Upper lobe of left lung (tissue), 6 donors: ENCODE data around the gene BRK1. TPM values are rescaled to one million over a fixed set of nuclear protein-coding genes. Genes with fewer than 3 reads are reported as not detected.
A peak's percentile ranks its signal among the peaks of the same experiment; 100 is the strongest.
"Not testable (repeated sequence)": the region's sequence is repeated elsewhere in the genome, so short reads cannot be mapped to it uniquely, and the experiment has no call there.

Experiments used
- ATAC-seq, 2 donors: fragments of 200-7000 bp; cut with Tn5 transposase; one replicate each; pipeline ENCODE4 v1.9.1; 2022; ENCODE audit warnings: mild to moderate bottlenecking in 2 of 2, moderate library complexity in 2 of 2; ENCODE audit not compliant: low FRiP score in 2 of 2
- DNase-seq, 2 donors: peaks; one replicate each; pipeline ENCODE4 v3.0.0-alpha.2; 2019 to 2020
- H3K27ac ChIP-seq, 4 donors: fragments of 200-600 bp; sonication (generic); one replicate each; pipeline ENCODE4 v1.5.1; 2016 to 2019
- H3K27me3 ChIP-seq, 4 donors: fragments of 200-600 bp; sonication (generic); one replicate each; pipeline ENCODE4 v1.5.1; 2017 to 2019
- H3K36me3 ChIP-seq, 4 donors: fragments of 200-600 bp; sonication (generic); one replicate each; pipeline ENCODE4 v1.5.1; 2016 to 2019
- H3K4me1 ChIP-seq, 4 donors: fragments of 200-600 bp; sonication (generic); one replicate each; pipeline ENCODE4 v1.5.1; 2018 to 2019
- H3K4me3 ChIP-seq, 4 donors: fragments of 200-600 bp; sonication (generic); one replicate each; pipeline ENCODE4 v1.5.1; 2017 to 2019; ENCODE audit warnings: mild to moderate bottlenecking in 2 of 4, moderate library complexity in 1 of 4
- H3K9me3 ChIP-seq, 4 donors: fragments of 200-600 bp; sonication (generic); one replicate each; pipeline ENCODE4 v1.5.1; 2018 to 2019
- EP300 ChIP-seq, 4 donors: sonication (generic); formaldehyde crosslinking; IDR thresholded peaks; one replicate each; pipeline ENCODE4 v1.5.1; 2017; ENCODE audit warnings: antibody characterized with exemption in 4 of 4, control low read depth in 2 of 4
- POLR2A ChIP-seq, 4 donors: fragments of 450-650 bp; IDR thresholded peaks; one replicate each; pipeline ENCODE4 v1.5.1; 2016 to 2017; ENCODE audit warnings: antibody characterized with exemption in 4 of 4, mild to moderate bottlenecking in 2 of 4
- POLR2AphosphoS5 ChIP-seq, 2 donors: sonication (generic); formaldehyde crosslinking; IDR thresholded peaks; one replicate each; pipeline ENCODE4 v1.5.1; 2017; ENCODE audit warnings: antibody characterized with exemption in 2 of 2
- WGBS, 2 donors: methylation state at CpG; one replicate each; pipeline ENCODE4 v1.1.5; 2017 to 2018; 5-methylcytosine and 5-hydroxymethylcytosine counted together
- total RNA-seq, 6 donors: library from RNA; depleted of rRNA in 4 of 6; stranded (reverse); fragments of >200 nt in 4 of 6; gene quantifications; one replicate each; pipeline versions ENCODE4 v1.1.0 to v1.2.1, GENCODE V29; 2016 to 2021
- donor health status: DM: no; HTN: no; CAD: no; lungs with moderate emphysema.
- donor health status: DM: no; HTN: yes; CAD: no; lungs with severe emphysema.

The BRK1 gene
- total RNA-seq, 6 donors from 2014 or later = 43.3 to 115 (median 81.8) TPM

- WGBS, 2 donors = 34 to 35% methylated on average over 6 of the region's 6 CpGs
- no peak overlapping the region for H3K4me3 ChIP-seq
- peaks cover 0 to 6% (median 1%) of the 10 kb centered on the region in 4 donors for H3K9me3 ChIP-seq
- peaks cover 0 to 14% (median 5%) of the 10 kb centered on the region in 4 donors for H3K36me3 ChIP-seq
- TF ChIP-seq POLR2AphosphoS5 (IDR thresholded peaks at IDR 0.05) (peak; percentile 63 to 80), POLR2A (IDR thresholded peaks at IDR 0.05) (no peak), EP300 (IDR thresholded peaks at IDR 0.05) (peak in 1 of 4 donors; percentile 51)
- no peaks in the 10 kb centered on the region for H3K27me3 ChIP-seq
- peaks cover 6 to 24% (median 17%) of the 10 kb centered on the region in 4 donors for H3K4me1 ChIP-seq
- peak overlapping the region; percentile 71 to 81 (median 78) for H3K27ac ChIP-seq
- ATAC-seq (peak; percentile 87 to 95), DNase-seq (peak in 1 of 2 donors; percentile 82)
Measured at GRCh38 chr3:10173926-10174435, 58.5 kb downstream of the BRK1 start.

- not testable (repeated sequence) for H3K4me3 ChIP-seq, H3K9me3 ChIP-seq, DNase-seq, H3K27me3 ChIP-seq, H3K27ac ChIP-seq, ATAC-seq
- Histone ChIP-seq H3K36me3 (peaks cover 0 to 28% (median 5%) of the 10 kb centered on the region in 4 donors), H3K4me1 (peaks cover 6 to 23% (median 17%) of the 10 kb centered on the region in 4 donors)
- 99 to 100% methylated on average over 7 of the region's 7 CpGs for WGBS, 2 donors
Measured at GRCh38 chr3:10175334-10175733, 59.9 kb downstream of the BRK1 start.

- 97 to 99% methylated on average over 4 of the region's 4 CpGs for WGBS, 2 donors
- peaks cover 0 to 28% (median 8%) of the 10 kb centered on the region in 4 donors for H3K36me3 ChIP-seq
- not testable (repeated sequence) for DNase-seq, H3K27ac ChIP-seq, H3K9me3 ChIP-seq, ATAC-seq, H3K27me3 ChIP-seq, H3K4me3 ChIP-seq
- H3K4me1 ChIP-seq = peaks cover 6 to 17% (median 16%) of the 10 kb centered on the region in 4 donors
Measured at GRCh38 chr3:10176150-10176549, 60.7 kb downstream of the BRK1 start.

Other genes with a start within 250 kb of the BRK1 start
- gene CIDEC, start 235.4 kb upstream of the BRK1 start, total RNA-seq = not detected
- 10 to 100 TPM in 4 of 6 donors, 1 to 10 TPM in 2; 4.2 to 33.3 (median 24.2) TPM for gene JAGN1, start 225.1 kb upstream of the BRK1 start, total RNA-seq
- gene IL17RE, start 212.8 kb upstream of the BRK1 start, total RNA-seq = 10 to 100 TPM; 16.1 to 44.8 (median 27.0) TPM
- 10 to 100 TPM; 26.3 to 83.8 (median 32.9) TPM for gene IL17RC, start 198.6 kb upstream of the BRK1 start, total RNA-seq
- gene CRELD1, start 181.8 kb upstream of the BRK1 start, total RNA-seq = 10 to 100 TPM; 31.7 to 72.3 (median 44.0) TPM
- 1 to 10 TPM; 1.6 to 7.1 (median 4.5) TPM for gene PRRT3, start 163.3 kb upstream of the BRK1 start, total RNA-seq
- 10 to 100 TPM; 26.2 to 79.0 (median 46.3) TPM for gene EMC3, start 128.8 kb upstream of the BRK1 start, total RNA-seq
- gene FANCD2, start 89.2 kb upstream of the BRK1 start, total RNA-seq = 10 to 100 TPM in 1 of 6 donors, 1 to 10 TPM in 5; 3.0 to 23.0 (median 5.8) TPM
- gene FANCD2OS, start 7.4 kb upstream of the BRK1 start, total RNA-seq = not detected
- gene VHL, start 26.1 kb downstream of the BRK1 start, total RNA-seq = 10 to 100 TPM; 29.8 to 71.2 (median 41.2) TPM
- 10 to 100 TPM in 1 of 6 donors, 1 to 10 TPM in 5; 3.1 to 10.2 (median 7.1) TPM for gene IRAK2, start 49.2 kb downstream of the BRK1 start, total RNA-seq
- 10 to 100 TPM; 20.3 to 34.6 (median 26.0) TPM for gene TATDN2, start 132.8 kb downstream of the BRK1 start, total RNA-seq
- gene GHRL, start 177.3 kb downstream of the BRK1 start, total RNA-seq = 10 to 100 TPM in 1 of 6 donors, 1 to 10 TPM in 5; 1.1 to 14.7 (median 1.8) TPM
- 100 to 1,000 TPM in 2 of 6 donors, 10 to 100 TPM in 4; 70.4 to 133 (median 95.3) TPM for gene SEC13, start 205.4 kb downstream of the BRK1 start, total RNA-seq